ENCODE measurements around the gene SMAD3. TPM values are rescaled to one million over a fixed set of nuclear protein-coding genes. Genes with fewer than 3 reads are reported as not detected.

SMAD3 gene
- total and polyA plus RNA-seq, 10 of the 15 experiments (the other 5 are each of a cell fraction or from before 2014, with no cell fraction given) = 5.6 to 43.2 (median 16.0) TPM

DNA sequence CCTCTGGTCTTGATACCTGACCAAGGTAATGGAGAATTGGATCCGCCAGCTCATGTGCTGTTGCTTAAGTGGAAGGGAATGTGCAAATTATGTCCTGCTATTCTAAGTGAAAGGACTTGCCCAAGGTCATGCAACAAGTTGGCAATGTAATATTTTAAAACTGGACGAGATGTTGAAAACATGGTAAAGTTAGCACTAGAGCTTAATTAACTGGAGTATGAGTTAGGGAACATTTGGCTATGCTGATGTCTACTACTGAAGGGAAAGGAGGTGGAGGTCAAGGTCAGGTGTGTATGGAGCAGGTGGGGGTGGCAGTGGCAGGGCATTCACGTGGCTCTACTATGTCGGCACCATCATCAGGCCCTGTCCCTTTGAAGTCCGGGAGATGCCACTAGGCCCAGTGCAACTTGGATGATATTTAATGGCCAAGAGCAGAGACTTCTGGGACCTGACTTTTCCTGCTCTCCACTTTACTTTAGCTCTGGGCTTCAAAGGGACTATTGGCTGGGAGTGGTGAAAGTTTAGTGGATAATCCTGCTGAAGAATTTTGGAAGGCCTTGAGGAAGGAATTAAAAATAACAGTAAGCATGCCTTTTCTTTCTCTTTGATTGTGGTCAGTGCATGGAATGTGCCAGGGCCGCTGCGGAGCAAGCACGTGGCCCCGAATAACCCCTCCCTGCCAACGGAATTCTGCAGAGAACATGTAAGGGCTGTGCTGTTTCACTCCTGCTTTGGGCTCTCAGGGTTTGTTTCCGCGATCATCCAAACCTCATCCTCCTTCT is 14.9 kb downstream of the SMAD3 start:
- POLR2A ChIA-PET = interaction anchor here (0.5 to 6.8 kb wide), 9 partner anchors 10 to 62 kb away, joined by 3 to 79 read pairs (median 5); partner anchors contain the start of gene SMAD3
- SMC1A ChIA-PET (ENCODE audit: uncharacterized antibody, unreplicated experiment) = interaction anchor here (0.6 to 13.0 kb wide), 28 partner anchors 10 to 224 kb away, joined by 3 to 247 read pairs (median 9); partner anchors contain the start of gene SMAD3
- RAD21 ChIA-PET (ENCODE audit: unreplicated experiment) = interaction anchor here (0.8 to 13.0 kb wide), 25 partner anchors 11 to 224 kb away, joined by 3 to 215 read pairs (median 4); partner anchors contain the start of gene SMAD3
- Histone ChIP-seq H3K36me3 (ENCODE audit: control insufficient read depth in 2 of 2, insufficient read depth in 2 of 2, low read length in 1 of 2) (peaks cover 3% of the 10 kb centered on the region in 2 experiments), H4K20me1 (ENCODE audit: control insufficient read depth, insufficient read depth) (0 out of 2 replicates have a peak, but pooled peaks cover 3% of the 10 kb centered on the region), H3K4me3 (peak overlapping the region; percentile 56), H3K27me3 (replicated peaks in 1 of 2; ENCODE audit: control insufficient read depth in 2 of 2, insufficient read depth in 2 of 2, low read length in 1 of 2) (no peaks in the 10 kb centered on the region), H3K27ac (ENCODE audit: control insufficient read depth, insufficient read depth) (peak overlapping the region; percentile 93), H3K9ac (ENCODE audit: control insufficient read depth, insufficient read depth, low read length) (peak overlapping the region; percentile 73), H3K4me2 (ENCODE audit: control insufficient read depth, insufficient read depth) (peak overlapping the region; percentile 92), H3K79me2 (ENCODE audit: control insufficient read depth, insufficient read depth, low read length) (peaks cover 82% of the 10 kb centered on the region), H3K4me1 (ENCODE audit: control insufficient read depth, insufficient read depth, low read length) (peaks cover 92% of the 10 kb centered on the region), H3K9me3 (replicated peaks; ENCODE audit: control insufficient read depth, insufficient read depth, low read length) (no peaks in the 10 kb centered on the region), H2AFZ (ENCODE audit: control insufficient read depth, low read depth, low read length) (no peak overlapping the region)
- FAIRE-seq (no peak), ATAC-seq (no peak), DNase-seq (ENCODE audit: low read depth, low spot score) (no peak)
- no TSS peak for BruUV-seq (replicated peaks)
- CTCF ChIA-PET = interaction anchor here (0.6 to 8.5 kb wide), 19 partner anchors 8 to 1040 kb away, joined by 3 to 71 read pairs (median 4); no protein-coding TSS in a partner anchor
- in situ Hi-C loops (cut with MboI) = loop anchor here (25.0 kb wide), 1 partner anchor 1293 kb away; the partner anchor contains the start of gene DENND4A
- intact Hi-C loops (cut with micrococcal nuclease; ENCODE audit: unreplicated experiment) = loop anchor here (5.0 to 10.0 kb wide), 3 partner anchors 37 to 764 kb away; partner anchors contain the start of gene RNU6-1
- 80% methylated on average over 12 of the region's 12 CpGs for WGBS (ENCODE audit: insufficient coverage, insufficient replicate concordance, low lambda C conversion rate, missing lambda C conversion rate)
- TF ChIP-seq ZNF622 (IDR thresholded peaks at IDR 0.05) (no peak), CBX5 (IDR thresholded peaks at IDR 0.05; ENCODE audit: low read depth) (no peak), POLR2A (IDR thresholded peaks at IDR 0.05; ENCODE audit: low read depth, low read length) (no peak), NFYA (IDR thresholded peaks at IDR 0.05; ENCODE audit: borderline replicate concordance, low read depth, low read length) (no peak), CBX3 (IDR thresholded peaks at IDR 0.05; ENCODE audit: borderline replicate concordance, low read depth) (no peak), SPI1 (IDR thresholded peaks at IDR 0.05; ENCODE audit: borderline replicate concordance, insufficient read depth, low read depth, low read length) (no peak), MEF2A (IDR thresholded peaks at IDR 0.05; ENCODE audit: insufficient read depth, low read depth, low read length) (no peak), SRF (IDR thresholded peaks at IDR 0.05; ENCODE audit: low read depth in 2 of 2, low read length in 2 of 2) (no peak)
- TF ChIP-seq, protein P1, sequence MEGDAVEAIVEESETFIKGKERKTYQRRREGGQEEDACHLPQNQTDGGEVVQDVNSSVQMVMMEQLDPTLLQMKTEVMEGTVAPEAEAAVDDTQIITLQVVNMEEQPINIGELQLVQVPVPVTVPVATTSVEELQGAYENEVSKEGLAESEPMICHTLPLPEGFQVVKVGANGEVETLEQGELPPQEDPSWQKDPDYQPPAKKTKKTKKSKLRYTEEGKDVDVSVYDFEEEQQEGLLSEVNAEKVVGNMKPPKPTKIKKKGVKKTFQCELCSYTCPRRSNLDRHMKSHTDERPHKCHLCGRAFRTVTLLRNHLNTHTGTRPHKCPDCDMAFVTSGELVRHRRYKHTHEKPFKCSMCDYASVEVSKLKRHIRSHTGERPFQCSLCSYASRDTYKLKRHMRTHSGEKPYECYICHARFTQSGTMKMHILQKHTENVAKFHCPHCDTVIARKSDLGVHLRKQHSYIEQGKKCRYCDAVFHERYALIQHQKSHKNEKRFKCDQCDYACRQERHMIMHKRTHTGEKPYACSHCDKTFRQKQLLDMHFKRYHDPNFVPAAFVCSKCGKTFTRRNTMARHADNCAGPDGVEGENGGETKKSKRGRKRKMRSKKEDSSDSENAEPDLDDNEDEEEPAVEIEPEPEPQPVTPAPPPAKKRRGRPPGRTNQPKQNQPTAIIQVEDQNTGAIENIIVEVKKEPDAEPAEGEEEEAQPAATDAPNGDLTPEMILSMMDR (IDR thresholded peaks at IDR 0.05 in 2 of 3, conservative IDR thresholded peaks at IDR 0.05 in 1 of 3; ENCODE audit: control insufficient read depth in 2 of 3, extremely low read depth in 1 of 3, insufficient read depth in 1 of 3, low read depth in 3 of 3, low read length in 3 of 3) = no peak
- TF ChIP-seq, protein P2, sequence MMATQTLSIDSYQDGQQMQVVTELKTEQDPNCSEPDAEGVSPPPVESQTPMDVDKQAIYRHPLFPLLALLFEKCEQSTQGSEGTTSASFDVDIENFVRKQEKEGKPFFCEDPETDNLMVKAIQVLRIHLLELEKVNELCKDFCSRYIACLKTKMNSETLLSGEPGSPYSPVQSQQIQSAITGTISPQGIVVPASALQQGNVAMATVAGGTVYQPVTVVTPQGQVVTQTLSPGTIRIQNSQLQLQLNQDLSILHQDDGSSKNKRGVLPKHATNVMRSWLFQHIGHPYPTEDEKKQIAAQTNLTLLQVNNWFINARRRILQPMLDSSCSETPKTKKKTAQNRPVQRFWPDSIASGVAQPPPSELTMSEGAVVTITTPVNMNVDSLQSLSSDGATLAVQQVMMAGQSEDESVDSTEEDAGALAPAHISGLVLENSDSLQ (IDR thresholded peaks at IDR 0.05) = no peak
- TF ChIP-seq, protein P3, sequence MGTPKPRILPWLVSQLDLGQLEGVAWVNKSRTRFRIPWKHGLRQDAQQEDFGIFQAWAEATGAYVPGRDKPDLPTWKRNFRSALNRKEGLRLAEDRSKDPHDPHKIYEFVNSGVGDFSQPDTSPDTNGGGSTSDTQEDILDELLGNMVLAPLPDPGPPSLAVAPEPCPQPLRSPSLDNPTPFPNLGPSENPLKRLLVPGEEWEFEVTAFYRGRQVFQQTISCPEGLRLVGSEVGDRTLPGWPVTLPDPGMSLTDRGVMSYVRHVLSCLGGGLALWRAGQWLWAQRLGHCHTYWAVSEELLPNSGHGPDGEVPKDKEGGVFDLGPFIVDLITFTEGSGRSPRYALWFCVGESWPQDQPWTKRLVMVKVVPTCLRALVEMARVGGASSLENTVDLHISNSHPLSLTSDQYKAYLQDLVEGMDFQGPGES (IDR thresholded peaks at IDR 0.05) = no peak
- TF ChIP-seq, protein P4, sequence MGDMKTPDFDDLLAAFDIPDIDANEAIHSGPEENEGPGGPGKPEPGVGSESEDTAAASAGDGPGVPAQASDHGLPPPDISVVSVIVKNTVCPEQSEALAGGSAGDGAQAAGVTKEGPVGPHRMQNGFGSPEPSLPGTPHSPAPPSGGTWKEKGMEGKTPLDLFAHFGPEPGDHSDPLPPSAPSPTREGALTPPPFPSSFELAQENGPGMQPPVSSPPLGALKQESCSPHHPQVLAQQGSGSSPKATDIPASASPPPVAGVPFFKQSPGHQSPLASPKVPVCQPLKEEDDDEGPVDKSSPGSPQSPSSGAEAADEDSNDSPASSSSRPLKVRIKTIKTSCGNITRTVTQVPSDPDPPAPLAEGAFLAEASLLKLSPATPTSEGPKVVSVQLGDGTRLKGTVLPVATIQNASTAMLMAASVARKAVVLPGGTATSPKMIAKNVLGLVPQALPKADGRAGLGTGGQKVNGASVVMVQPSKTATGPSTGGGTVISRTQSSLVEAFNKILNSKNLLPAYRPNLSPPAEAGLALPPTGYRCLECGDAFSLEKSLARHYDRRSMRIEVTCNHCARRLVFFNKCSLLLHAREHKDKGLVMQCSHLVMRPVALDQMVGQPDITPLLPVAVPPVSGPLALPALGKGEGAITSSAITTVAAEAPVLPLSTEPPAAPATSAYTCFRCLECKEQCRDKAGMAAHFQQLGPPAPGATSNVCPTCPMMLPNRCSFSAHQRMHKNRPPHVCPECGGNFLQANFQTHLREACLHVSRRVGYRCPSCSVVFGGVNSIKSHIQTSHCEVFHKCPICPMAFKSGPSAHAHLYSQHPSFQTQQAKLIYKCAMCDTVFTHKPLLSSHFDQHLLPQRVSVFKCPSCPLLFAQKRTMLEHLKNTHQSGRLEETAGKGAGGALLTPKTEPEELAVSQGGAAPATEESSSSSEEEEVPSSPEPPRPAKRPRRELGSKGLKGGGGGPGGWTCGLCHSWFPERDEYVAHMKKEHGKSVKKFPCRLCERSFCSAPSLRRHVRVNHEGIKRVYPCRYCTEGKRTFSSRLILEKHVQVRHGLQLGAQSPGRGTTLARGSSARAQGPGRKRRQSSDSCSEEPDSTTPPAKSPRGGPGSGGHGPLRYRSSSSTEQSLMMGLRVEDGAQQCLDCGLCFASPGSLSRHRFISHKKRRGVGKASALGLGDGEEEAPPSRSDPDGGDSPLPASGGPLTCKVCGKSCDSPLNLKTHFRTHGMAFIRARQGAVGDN (IDR thresholded peaks at IDR 0.05) = no peak
